ENCODE results near the gene SMARCA4.

GRCh38 chr19:11070123-11070522, 109.3 kb downstream of the SMARCA4 start:
- TF ChIP-seq EZH2phosphoT487 (IDR thresholded peaks at IDR 0.05; ENCODE audit: borderline replicate concordance) (no peak), CTCF (conservative IDR thresholded peaks at IDR 0.05; ENCODE audit: low read length) (no peak)

Measured in Loucy (cell line).